NCI-H1048 (cell line): ENCODE measurements around the gene ZNF710.

Experiments
- DNase-seq: peaks from one replicate; lab custom pipeline; 2025; lab: John Stamatoyannopoulos, UW

Gene ZNF710

GRCh38 chr15:90039996-90040395 lies 38.9 kb downstream of the ZNF710 start:
- DNase-seq = no peak

GRCh38 chr15:90040618-90041017 lies 39.5 kb downstream of the ZNF710 start:
- DNase-seq = no peak

GRCh38 chr15:90042356-90042755 lies 41.2 kb downstream of the ZNF710 start:
- no peak for DNase-seq

- no peak for DNase-seq
These were observed 41.8 kb downstream of the ZNF710 start for GRCh38 chr15:90042766-90043529.

GRCh38 chr15:90043530-90044010 lies 42.4 kb downstream of the ZNF710 start:
- DNase-seq = no peak

- no peak for DNase-seq
These were observed 43.1 kb downstream of the ZNF710 start for GRCh38 chr15:90044191-90044590.

GRCh38 chr15:90044916-90045371 lies 43.8 kb downstream of the ZNF710 start:
- DNase-seq = no peak

GRCh38 chr15:90046289-90046688 lies 45.2 kb downstream of the ZNF710 start:
- no peak for DNase-seq

GRCh38 chr15:90046911-90047392 lies 45.8 kb downstream of the ZNF710 start:
- no peak for DNase-seq

- no peak for DNase-seq
These were observed 46.9 kb downstream of the ZNF710 start for GRCh38 chr15:90047956-90048575.

GRCh38 chr15:90049030-90049429 lies 47.9 kb downstream of the ZNF710 start:
- DNase-seq = no peak

GRCh38 chr15:90049666-90050604 lies 48.8 kb downstream of the ZNF710 start:
- DNase-seq = no peak

GRCh38 chr15:90051874-90052273 lies 50.8 kb downstream of the ZNF710 start:
- no peak for DNase-seq

GRCh38 chr15:90053685-90054466 lies 52.8 kb downstream of the ZNF710 start:
- DNase-seq = no peak

- no peak for DNase-seq
These were observed 53.5 kb downstream of the ZNF710 start for GRCh38 chr15:90054618-90055097.

- DNase-seq = no peak
These were observed 54.1 kb downstream of the ZNF710 start for GRCh38 chr15:90055182-90055581.

GRCh38 chr15:90056529-90056928 lies 55.4 kb downstream of the ZNF710 start:
- DNase-seq = no peak

GRCh38 chr15:90058308-90058707 lies 57.2 kb downstream of the ZNF710 start:
- no peak for DNase-seq

GRCh38 chr15:90058775-90059174 lies 57.7 kb downstream of the ZNF710 start:
- DNase-seq = no peak

- DNase-seq = no peak
These were observed 58.3 kb downstream of the ZNF710 start for GRCh38 chr15:90059208-90059985.
